ELF-1 (cell line): ENCODE data around the gene NEURL2.

Experiments used
- DNase-seq: peaks from one replicate; pipeline ENCODE4 v3.0.0-alpha.2; 2016; ENCODE audit warnings: low read depth, low spot score

Gene NEURL2

GRCh38 chr20:45843506-45843905 is 47.5 kb downstream of the NEURL2 start:
- no peak for DNase-seq

- no peak for DNase-seq
Measured at GRCh38 chr20:45842169-45842812, 48.7 kb downstream of the NEURL2 start.

- no peak for DNase-seq
Measured at GRCh38 chr20:45841407-45842129, 49.4 kb downstream of the NEURL2 start.

- no peak for DNase-seq
Measured at GRCh38 chr20:45840700-45841198, 50.3 kb downstream of the NEURL2 start.
